ENCODE measurements around the gene TRMT44.
"Not testable (repeated sequence)": the region's sequence is repeated elsewhere in the genome, so short reads cannot be mapped to it uniquely, and the experiment has no call there.

The TRMT44 gene

DNA sequence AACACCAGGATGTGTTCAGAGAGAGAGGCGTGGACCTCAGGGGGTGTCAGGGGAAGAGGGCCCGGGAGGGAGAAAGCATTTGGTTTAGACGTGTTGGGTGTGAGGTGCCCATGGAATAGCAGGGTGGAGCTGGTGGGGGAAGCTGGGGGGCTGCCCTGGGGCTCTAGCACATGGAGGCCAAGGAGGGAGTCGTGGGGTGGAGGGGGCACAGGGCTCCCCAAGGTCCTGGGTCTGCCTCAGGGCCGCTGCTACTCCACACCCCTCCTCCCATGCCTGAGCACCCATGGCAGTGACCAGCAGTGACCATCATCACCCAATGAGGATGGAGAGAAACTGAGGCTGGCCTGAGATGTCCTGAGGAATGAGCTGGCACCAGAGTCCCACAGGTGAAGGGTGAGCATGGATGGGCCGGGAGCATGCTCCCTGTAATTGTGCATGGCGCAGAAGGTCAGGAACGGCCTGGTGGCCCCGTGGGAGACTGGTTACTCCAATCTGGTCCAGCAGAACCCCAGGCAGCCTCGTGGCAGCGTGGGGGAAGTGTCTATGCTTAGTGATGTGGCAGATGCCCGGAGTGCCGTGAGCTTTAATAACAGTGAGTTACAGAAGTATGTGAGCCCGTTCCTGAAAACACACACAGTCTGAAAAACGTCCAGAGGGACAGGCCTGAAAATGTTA lies 70.2 kb downstream of the TRMT44 start:
- DNase-seq (ENCODE audit: low read depth, low spot score) = no peak

GRCh38 chr4:8512510-8512909 lies 71.9 kb downstream of the TRMT44 start:
- DNase-seq (ENCODE audit: low read depth, low spot score) = no peak

DNA sequence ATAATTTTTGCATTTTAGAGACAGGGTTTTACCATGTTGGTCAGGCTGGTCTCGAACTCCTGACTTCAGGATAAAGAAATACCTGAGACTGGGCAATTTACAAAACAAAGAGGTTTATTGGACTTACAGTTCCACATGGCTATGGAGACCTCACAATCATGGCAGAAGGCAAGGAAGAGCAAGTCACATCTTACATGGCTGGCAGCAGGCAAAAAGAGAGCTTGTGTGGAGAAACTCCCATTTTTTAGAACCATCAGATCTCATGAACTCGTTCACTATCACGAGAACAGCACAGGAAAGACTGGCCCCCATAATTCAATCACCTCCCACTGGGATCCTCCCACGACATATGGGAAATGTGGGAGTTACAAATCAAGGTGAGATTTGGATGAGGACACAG lies 72.5 kb downstream of the TRMT44 start:
- not testable (repeated sequence) for DNase-seq (ENCODE audit: low read depth, low spot score)

- DNase-seq (ENCODE audit: low read depth, low spot score) = no peak
These were observed 73.4 kb downstream of the TRMT44 start for GRCh38 chr4:8513931-8514330.

GRCh38 chr4:8514391-8514790 lies 73.8 kb downstream of the TRMT44 start:
- DNase-seq (ENCODE audit: low read depth, low spot score) = no peak

DNA sequence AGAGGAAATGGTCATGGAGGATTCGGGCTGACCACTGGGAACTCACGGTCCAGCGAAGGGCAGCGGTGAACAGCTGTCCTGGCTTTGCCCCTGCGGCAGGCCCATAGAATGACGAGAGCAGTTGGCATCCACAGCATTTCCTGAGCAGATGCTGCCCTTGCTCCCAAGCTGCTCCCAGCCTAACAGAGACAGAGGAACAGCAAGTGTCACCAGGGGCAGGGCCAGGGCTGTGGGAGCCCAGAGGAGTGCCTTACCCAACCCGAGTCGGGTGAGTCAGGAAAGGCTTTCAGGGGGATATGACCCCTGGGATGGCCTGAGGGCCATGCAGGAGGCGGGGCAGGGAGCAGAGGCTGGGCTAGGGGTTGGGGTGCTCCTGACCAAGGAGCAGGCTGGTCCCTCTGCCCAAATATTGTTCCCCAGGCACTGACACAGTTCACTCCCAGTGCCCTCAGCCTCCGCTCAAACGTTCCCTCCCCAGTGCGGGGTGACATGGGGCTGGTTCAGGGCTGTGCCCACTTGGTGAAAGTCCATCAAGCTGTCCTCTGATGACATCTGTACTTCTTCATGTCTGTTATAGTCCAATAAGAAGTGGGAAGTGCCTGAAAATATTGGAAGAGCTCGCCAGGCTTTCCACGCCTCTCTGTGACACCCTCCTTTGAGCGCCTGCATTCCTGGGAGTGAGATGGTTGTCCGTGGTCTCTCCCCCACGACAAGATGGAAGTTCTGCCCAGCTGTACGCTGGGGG lies 74.9 kb downstream of the TRMT44 start:
- DNase-seq (ENCODE audit: low read depth, low spot score) = no peak

DNA sequence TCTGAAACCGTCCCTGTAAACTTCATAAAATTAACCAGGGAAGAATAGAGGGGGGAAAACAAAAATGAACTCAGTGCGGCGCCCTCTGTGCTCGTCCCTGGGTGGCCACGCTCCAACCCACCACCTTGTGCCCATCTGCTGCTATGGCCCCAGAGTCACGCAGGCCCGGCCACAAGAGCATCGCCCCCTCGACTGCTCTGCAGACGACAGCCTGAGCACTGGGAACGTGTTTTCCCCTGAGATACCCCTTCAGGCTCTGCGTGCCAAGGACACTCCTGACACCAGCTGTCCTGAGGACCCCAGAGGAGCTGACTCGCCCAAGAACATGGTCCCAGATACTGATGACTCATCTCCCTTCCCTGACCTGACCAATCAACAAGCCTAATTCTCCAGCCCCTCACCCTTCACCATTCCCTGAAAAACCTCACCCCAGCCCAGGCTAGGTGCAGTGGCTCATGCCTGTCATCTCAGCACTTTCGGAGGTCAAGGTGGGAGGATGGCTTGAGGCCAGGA lies 75.5 kb downstream of the TRMT44 start:
- DNase-seq (ENCODE audit: low read depth, low spot score) = no peak

DNA sequence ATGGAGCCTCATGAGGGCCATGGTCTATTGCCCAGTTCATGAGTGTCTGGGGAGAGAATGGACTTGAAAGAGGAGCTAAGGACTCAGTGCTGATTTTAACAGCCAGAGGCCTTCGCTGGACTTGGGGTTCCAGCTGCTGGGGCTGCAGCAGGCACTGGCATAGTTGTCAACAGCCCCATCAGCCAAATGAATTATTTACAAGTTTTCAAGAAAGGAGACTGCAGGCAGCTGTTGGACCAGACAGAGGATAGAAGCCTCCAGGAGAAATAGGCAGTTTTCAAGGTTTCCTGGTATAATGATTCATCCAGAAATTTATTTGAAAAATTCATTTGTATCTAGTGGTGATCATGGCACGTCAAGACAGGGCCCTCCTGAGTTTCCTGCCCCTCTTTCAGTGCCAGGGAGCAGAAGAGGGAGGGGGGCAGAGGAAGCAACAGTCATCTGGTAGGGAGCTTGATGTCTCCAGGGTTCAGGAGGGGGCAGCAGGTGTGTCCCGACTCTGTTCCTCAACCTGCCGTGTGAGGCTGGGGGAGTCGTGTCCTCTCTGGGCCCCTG lies 76.5 kb downstream of the TRMT44 start:
- no peak for DNase-seq (ENCODE audit: low read depth, low spot score)

DNA sequence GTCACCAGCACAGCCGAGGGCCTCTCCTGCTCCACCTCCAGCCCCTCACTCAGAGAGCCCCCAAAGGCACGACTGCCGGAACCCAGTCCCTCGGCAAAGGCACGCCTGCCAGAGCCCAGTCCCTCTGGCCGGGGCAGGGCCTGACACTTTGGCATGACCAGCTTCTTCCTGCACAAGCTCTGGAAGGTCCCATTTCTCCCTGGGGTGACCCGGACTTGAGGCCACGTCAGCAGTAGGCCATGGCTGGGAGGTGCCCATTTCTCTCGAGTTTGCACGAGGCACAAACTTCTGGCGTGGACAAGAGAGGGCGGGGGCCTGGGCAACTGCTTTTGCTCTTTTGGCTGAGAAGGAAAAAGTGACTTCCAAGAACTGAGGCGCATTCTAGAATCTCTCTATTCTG lies 77.4 kb downstream of the TRMT44 start:
- DNase-seq (ENCODE audit: low read depth, low spot score) = no peak

DNA sequence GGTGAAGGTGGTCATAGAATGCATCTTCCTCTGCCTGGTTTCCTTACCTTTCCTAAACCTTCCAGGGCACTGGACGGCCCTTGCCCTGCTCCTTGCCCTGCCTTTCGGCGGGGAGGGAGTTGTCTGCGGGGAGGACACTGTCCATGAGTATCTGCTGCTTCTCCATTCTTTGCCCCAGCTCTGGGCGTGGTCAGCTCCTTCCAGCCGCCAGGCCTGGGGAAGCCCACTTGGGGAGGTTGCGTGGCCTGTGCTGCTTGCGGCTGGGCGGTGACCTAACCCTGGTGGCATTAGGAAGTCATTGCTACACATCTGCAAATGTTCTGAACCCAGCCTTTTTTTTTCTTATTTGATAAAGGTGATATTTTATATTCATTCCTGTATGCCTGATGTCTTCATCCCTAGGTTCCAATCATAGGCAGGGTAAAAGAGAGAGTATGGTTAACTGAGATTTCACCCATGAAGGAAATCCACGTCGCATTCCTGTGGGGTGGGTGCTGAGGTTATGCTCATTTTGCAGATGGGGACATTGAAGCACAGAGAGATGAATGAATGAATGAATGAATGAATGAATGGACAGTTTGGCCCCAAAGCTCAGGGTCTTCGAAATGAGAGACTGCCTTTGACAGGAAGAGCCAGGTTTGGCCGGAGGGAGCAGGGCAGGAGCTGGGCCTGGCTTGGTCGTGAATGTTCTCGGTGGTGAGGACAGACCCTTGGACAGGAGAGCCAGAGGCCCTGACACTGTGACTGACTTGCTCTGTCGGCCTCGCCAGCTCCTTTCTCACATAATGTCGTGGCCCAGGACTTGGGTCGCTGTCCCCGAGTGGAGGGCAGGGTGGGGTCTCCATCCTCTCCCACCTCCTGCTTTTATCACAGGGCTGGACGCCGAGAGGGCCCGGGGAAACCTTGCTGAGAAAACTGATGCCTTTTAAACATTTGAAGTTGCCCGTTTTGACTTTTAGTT lies 81.9 kb downstream of the TRMT44 start:
- no peak for DNase-seq (ENCODE audit: low read depth, low spot score)

DNA sequence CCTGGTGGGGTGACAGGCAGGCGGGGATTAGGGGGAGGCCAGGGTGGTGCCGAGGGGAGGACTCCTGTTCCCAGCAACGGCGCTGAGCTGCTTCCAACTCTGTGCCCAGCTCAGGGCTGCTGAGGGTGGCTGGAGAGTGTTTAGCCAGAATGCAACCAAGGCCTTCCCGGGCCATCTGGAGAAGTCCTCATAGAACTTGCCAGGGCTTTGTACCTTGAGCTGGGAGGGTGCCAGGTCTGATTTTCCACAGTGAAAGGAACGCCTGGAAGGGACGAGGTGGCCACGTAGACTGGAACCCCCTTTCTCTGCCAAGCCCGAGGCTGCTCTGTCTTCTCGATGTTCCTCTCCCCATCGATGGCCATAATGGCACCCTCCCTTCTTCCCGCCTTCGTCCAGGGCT lies 82.6 kb downstream of the TRMT44 start:
- DNase-seq (ENCODE audit: low read depth, low spot score) = no peak

DNA sequence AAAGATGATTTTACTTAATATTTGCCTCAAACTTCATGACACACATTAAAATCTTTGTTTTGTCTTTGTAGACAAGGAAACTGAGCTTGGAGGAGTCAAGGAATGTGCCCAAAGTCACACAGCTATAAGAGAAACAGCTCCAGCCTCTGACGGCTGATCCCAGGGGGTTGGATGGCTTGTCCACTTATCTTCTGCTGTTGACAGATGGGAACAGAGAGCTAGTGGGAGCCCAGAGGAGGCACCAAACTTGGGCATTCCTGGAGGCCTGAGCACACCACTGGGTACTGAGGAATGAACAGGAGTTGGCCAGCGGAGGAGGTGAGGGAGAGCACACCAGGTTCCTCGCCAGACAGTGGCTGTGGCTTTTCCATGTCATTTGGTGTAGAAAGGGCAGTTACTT lies 83.2 kb downstream of the TRMT44 start:
- no peak for DNase-seq (ENCODE audit: low read depth, low spot score)

GRCh38 chr4:8524595-8525382 lies 84.2 kb downstream of the TRMT44 start:
- no peak for DNase-seq (ENCODE audit: low read depth, low spot score)

DNA sequence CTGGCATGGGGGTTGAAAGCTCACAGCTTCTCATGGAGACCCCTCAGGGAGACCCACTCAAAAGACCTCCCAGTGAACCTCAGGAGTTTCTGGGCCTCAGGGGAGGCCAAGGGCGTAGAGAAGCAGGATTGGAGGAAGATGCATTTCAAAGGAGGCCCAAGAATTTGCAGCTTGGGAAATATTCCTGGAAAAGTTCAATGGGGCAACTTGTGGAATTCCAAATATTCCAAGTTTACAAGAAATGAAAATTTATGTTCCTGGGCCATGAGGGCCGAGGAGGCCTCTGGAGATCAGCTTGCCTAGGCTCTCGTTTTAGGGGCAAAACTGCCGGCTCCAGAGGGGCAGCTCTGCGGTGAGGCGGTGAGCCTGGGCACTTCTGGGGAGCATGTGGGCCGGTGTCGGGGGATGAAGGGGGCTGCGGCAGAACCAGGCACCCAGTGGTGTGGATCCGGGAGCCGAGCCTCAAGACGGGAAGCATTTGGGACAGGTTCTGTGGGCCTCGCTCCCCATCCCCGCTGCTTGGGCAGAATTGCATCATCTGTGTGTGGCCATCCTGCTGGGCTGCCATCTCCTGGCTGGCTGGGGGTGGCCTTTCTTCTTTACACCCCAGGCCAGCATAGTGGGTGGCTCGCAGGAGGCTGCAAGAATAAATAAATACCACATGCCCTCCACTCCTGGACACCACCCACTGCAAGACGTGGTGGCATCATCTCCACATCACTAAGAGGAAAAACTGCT lies 85.0 kb downstream of the TRMT44 start:
- DNase-seq (ENCODE audit: low read depth, low spot score) = no peak

All from smooth muscle cell of the brain vasculature (primary cell).